ENCODE results near the gene OR6C74.

DNA sequence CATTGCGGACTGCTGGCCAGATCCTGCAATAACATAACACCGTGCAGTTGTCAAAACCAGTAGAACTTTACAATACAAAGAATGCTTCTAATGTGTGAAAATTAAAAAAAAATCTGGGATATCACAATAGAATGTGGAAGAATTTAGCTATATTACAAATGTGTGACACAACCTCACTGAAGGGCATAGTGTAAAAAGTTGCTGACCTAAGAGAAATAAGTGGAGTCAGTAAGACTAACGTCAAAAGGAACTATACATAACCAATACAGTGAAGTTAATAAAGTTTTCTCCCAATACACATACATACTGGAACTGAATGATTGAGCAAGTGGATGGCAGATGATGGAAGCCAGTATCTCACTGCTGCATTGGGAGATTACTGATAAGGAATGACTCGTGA is 12.4 kb downstream of the OR6C74 start:
- TF ChIP-seq, protein P1, sequence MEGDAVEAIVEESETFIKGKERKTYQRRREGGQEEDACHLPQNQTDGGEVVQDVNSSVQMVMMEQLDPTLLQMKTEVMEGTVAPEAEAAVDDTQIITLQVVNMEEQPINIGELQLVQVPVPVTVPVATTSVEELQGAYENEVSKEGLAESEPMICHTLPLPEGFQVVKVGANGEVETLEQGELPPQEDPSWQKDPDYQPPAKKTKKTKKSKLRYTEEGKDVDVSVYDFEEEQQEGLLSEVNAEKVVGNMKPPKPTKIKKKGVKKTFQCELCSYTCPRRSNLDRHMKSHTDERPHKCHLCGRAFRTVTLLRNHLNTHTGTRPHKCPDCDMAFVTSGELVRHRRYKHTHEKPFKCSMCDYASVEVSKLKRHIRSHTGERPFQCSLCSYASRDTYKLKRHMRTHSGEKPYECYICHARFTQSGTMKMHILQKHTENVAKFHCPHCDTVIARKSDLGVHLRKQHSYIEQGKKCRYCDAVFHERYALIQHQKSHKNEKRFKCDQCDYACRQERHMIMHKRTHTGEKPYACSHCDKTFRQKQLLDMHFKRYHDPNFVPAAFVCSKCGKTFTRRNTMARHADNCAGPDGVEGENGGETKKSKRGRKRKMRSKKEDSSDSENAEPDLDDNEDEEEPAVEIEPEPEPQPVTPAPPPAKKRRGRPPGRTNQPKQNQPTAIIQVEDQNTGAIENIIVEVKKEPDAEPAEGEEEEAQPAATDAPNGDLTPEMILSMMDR (IDR thresholded peaks at IDR 0.05; ENCODE audit: low read depth, low read length): no peak
- no peak for TF ChIP-seq POLR2A (IDR thresholded peaks at IDR 0.05; ENCODE audit: extremely low read depth, insufficient read length)
- no peak for TF ChIP-seq MAX (IDR thresholded peaks at IDR 0.05; ENCODE audit: low read depth, low read length)
- TF ChIP-seq MYC (IDR thresholded peaks at IDR 0.05; ENCODE audit: low read depth, low read length): no peak
